ENCODE results near the gene CAPRIN2. TPM values are rescaled to one million over a fixed set of nuclear protein-coding genes. Genes with fewer than 3 reads are reported as not detected.

Gene CAPRIN2
- polyA plus RNA-seq, 1 donor from 2014 or later = 132 TPM

DNA sequence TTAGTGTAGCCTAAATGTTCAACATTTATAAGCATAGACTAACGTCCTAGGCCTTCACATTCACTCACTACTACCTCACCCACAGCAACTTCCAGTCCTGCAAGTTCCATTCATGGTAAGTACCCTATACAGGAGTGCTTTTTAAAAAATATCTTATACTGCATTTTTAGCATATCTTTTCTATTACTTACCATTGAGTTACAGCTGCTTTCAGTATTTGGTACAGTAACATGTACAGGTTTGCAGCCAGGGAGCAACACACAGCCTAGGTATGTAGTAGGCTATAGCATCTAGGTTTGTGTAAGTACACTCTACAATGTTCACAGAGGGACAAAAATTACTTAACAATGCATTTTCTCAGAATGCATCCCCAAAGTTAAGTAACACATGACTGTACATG is 76.5 kb downstream of the CAPRIN2 start:
- Histone ChIP-seq H2AFZ (ENCODE audit: low read depth, low read length) (no peak overlapping the region), H3K9me3 (ENCODE audit: low read length) (no peaks in the 10 kb centered on the region), H3K27ac (ENCODE audit: low read length) (no peak overlapping the region), H3F3A (ENCODE audit: insufficient read depth, low read length, poor library complexity, severe bottlenecking) (no peaks in the 10 kb centered on the region), H3K4me2 (ENCODE audit: low read length) (no peak overlapping the region), H3K9ac (ENCODE audit: low read length) (no peak overlapping the region), H3K9me2 (ENCODE audit: insufficient read depth, low read length) (no peaks in the 10 kb centered on the region), H3K4me3 (ENCODE audit: low read length) (no peak overlapping the region), H3K79me2 (replicated peaks; ENCODE audit: insufficient read depth, low read length) (no peaks in the 10 kb centered on the region), H4K20me1 (ENCODE audit: insufficient read depth) (no peaks in the 10 kb centered on the region), H3K36me3 (ENCODE audit: insufficient read depth, low read length) (peaks cover 8% of the 10 kb centered on the region), H3K27me3 (ENCODE audit: insufficient read depth, low read depth, low read length) (no peaks in the 10 kb centered on the region)
- TF ChIP-seq, protein P1, sequence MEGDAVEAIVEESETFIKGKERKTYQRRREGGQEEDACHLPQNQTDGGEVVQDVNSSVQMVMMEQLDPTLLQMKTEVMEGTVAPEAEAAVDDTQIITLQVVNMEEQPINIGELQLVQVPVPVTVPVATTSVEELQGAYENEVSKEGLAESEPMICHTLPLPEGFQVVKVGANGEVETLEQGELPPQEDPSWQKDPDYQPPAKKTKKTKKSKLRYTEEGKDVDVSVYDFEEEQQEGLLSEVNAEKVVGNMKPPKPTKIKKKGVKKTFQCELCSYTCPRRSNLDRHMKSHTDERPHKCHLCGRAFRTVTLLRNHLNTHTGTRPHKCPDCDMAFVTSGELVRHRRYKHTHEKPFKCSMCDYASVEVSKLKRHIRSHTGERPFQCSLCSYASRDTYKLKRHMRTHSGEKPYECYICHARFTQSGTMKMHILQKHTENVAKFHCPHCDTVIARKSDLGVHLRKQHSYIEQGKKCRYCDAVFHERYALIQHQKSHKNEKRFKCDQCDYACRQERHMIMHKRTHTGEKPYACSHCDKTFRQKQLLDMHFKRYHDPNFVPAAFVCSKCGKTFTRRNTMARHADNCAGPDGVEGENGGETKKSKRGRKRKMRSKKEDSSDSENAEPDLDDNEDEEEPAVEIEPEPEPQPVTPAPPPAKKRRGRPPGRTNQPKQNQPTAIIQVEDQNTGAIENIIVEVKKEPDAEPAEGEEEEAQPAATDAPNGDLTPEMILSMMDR (IDR thresholded peaks at IDR 0.05; ENCODE audit: poor library complexity, severe bottlenecking) = no peak
- no peak for TF ChIP-seq EZH2 (IDR thresholded peaks at IDR 0.05; ENCODE audit: borderline replicate concordance, insufficient read depth, low read length, poor library complexity, severe bottlenecking)

DNA sequence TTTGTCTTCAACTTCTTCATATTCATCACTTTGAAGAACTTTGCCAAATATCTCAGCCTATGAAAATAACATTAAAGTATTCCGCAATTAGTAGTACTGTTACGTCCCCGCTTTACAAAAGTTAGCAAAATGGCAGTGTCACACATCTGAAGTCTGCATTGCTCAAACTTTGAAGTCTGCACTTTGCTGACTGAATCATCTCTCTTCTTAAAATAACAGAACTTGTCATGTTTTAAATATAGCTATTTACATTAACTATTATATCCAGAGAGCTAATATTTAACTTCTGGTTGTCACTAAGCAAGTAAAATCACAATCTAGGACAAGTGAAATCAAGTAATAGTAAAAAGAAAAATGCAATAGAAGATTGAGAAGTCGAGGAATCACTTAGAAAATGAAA is 93.5 kb downstream of the CAPRIN2 start:
- no peak overlapping the region for H2AFZ ChIP-seq (ENCODE audit: low read depth, low read length)
- H3K79me2 ChIP-seq (replicated peaks; ENCODE audit: insufficient read depth, low read length) = no peaks in the 10 kb centered on the region

More for the DNA sequence above, 93.5 kb downstream of the CAPRIN2 start:
- no peaks in the 10 kb centered on the region for H3K36me3 ChIP-seq (ENCODE audit: insufficient read depth, low read length)
- H3K4me3 ChIP-seq (ENCODE audit: low read length) = no peak overlapping the region
- H4K20me1 ChIP-seq (ENCODE audit: insufficient read depth) = no peaks in the 10 kb centered on the region
- H3K9me2 ChIP-seq (ENCODE audit: insufficient read depth, low read length) = no peaks in the 10 kb centered on the region
- no peaks in the 10 kb centered on the region for H3K9me3 ChIP-seq (ENCODE audit: low read length)
- H3K4me2 ChIP-seq (ENCODE audit: low read length) = no peak overlapping the region
- H3K9ac ChIP-seq (ENCODE audit: low read length) = no peak overlapping the region
- H3F3A ChIP-seq (ENCODE audit: insufficient read depth, low read length, poor library complexity, severe bottlenecking) = no peaks in the 10 kb centered on the region
- no peaks in the 10 kb centered on the region for H3K27me3 ChIP-seq (ENCODE audit: insufficient read depth, low read depth, low read length)
- H3K27ac ChIP-seq (ENCODE audit: low read length) = no peak overlapping the region
- no peak for TF ChIP-seq EZH2 (IDR thresholded peaks at IDR 0.05; ENCODE audit: borderline replicate concordance, insufficient read depth, low read length, poor library complexity, severe bottlenecking)
- TF ChIP-seq, protein P1 (IDR thresholded peaks at IDR 0.05; ENCODE audit: poor library complexity, severe bottlenecking) = no peak
- no peak for TF ChIP-seq MXI1 (conservative IDR thresholded peaks at IDR 0.05; ENCODE audit: poor library complexity, severe bottlenecking)
- no peak for TF ChIP-seq EP300 (conservative IDR thresholded peaks at IDR 0.05; ENCODE audit: poor library complexity, severe bottlenecking)
- TF ChIP-seq RAD21 (conservative IDR thresholded peaks at IDR 0.05) = no peak
- no peak for TF ChIP-seq POLR2AphosphoS5 (IDR thresholded peaks at IDR 0.05)

Other genes with a start within 250 kb of the CAPRIN2 start
- gene IPO8, start 59.1 kb downstream of the CAPRIN2 start, polyA plus RNA-seq = 18.8 and 24.3 TPM in 2 replicates
- 4.6 and 5.6 TPM in 2 replicates for gene TSPAN11, start 171.8 kb upstream of the CAPRIN2 start, polyA plus RNA-seq